Hematopoietic multipotent progenitor cell treated with erythropoietin and hydrocortisone succinate and interleukin-3 and kit ligand, for 6 days (in vitro differentiated cells): ENCODE results near the gene PAGE1.
"Not testable (repeated sequence)": the region's sequence is repeated elsewhere in the genome, so short reads cannot be mapped to it uniquely, and the experiment has no call there.

ENCODE experiments used
- DNase-seq: peaks from one replicate; pipeline ENCODE4 v3.0.0-alpha.2; 2015

PAGE1 gene

GRCh38 chrX:49695276-49696180 lies at the start of gene PAGE1:
Gene PAGE1 (minus strand): TSS chrX:49695984. CDS start chrX:49694770, 1,214 bp downstream.
- no peak for DNase-seq

- not testable (repeated sequence) for DNase-seq
These were observed 45.7 kb upstream of the PAGE1 start for GRCh38 chrX:49741501-49741900.

GRCh38 chrX:49727847-49728246 lies 32.1 kb upstream of the PAGE1 start:
- no peak for DNase-seq

- no peak for DNase-seq
These were observed 31.2 kb upstream of the PAGE1 start for GRCh38 chrX:49726966-49727365.

- peak; percentile 27 for DNase-seq
These were observed 30.4 kb upstream of the PAGE1 start for GRCh38 chrX:49725923-49726904.

- DNase-seq: no peak
These were observed 29.6 kb upstream of the PAGE1 start for GRCh38 chrX:49725401-49725800.

GRCh38 chrX:49720106-49720505 lies 24.3 kb upstream of the PAGE1 start:
- DNase-seq: not testable (repeated sequence)

GRCh38 chrX:49712577-49712976 lies 16.8 kb upstream of the PAGE1 start:
- no peak for DNase-seq

GRCh38 chrX:49710744-49711319 lies 15.0 kb upstream of the PAGE1 start:
- DNase-seq: no peak

- DNase-seq: no peak
These were observed 9.1 kb upstream of the PAGE1 start for GRCh38 chrX:49704691-49705404.

- DNase-seq: no peak
These were observed 6.1 kb upstream of the PAGE1 start for GRCh38 chrX:49701933-49702332.

- no peak for DNase-seq
These were observed 5.5 kb upstream of the PAGE1 start for GRCh38 chrX:49701323-49701722.

- no peak for DNase-seq
These were observed 20.6 kb downstream of the PAGE1 start for GRCh38 chrX:49675075-49675719.

GRCh38 chrX:49673394-49673793 lies 22.4 kb downstream of the PAGE1 start:
- peak; percentile 5 for DNase-seq

GRCh38 chrX:49664824-49665223 lies 31.0 kb downstream of the PAGE1 start:
- no peak for DNase-seq

- no peak for DNase-seq
These were observed 33.9 kb downstream of the PAGE1 start for GRCh38 chrX:49661881-49662280.

- DNase-seq: no peak
These were observed 36.0 kb downstream of the PAGE1 start for GRCh38 chrX:49659771-49660170.

GRCh38 chrX:49656533-49656932 lies 39.3 kb downstream of the PAGE1 start:
- DNase-seq: no peak

- DNase-seq: no peak
These were observed 50.7 kb downstream of the PAGE1 start for GRCh38 chrX:49644991-49645637.
